SK-N-SH (cell line): ENCODE data around the gene SLC17A5. TPM values are rescaled to one million over a fixed set of nuclear protein-coding genes. Genes with fewer than 3 reads are reported as not detected.
A peak's percentile ranks its signal among the peaks of the same experiment; 100 is the strongest.

Source experiments
- CTCF ChIA-PET: fragments of 300-600, 350-600 bp; formaldehyde crosslinking; extraction: SDS; loops from one replicate; lab custom pipeline; 2021; lab: Yijun Ruan, JAX
- POLR2A ChIA-PET: fragments of 350-600 bp; sonication (Branson Sonifier 250); formaldehyde crosslinking; extraction: SDS; loops from one replicate; lab custom pipeline; 2020; ENCODE audit warnings: antibody characterized with exemption, inconsistent platforms; lab: Yijun Ruan, JAX
- DNase-seq: peaks from one replicate; pipeline ENCODE4 v3.0.0; 2012
- H2AFZ ChIP-seq: fragments of 200-600 bp; sonication (generic); 2 replicates; pipeline ENCODE4 v1.8.1; 2016; ENCODE audit warnings: antibody characterized with exemption, mild to moderate bottlenecking, low read depth
- H3F3A ChIP-seq: fragments of 200-600 bp; sonication (generic); replicated peaks from 2 replicates; pipeline ENCODE3; 2016; ENCODE audit warnings: antibody characterized with exemption, mild to moderate bottlenecking; ENCODE audit not compliant: insufficient read depth
- H3K27ac ChIP-seq, 2 experiments: fragments of 200-500 bp in 1 of 2; fragments of 200-600 bp in 1 of 2; sonication (Bioruptor generic) in 1 of 2; sonication (generic), shearing (Covaris generic) in 1 of 2; 2 replicates each; pipeline versions ENCODE4 v1.5.1 to v1.6.1; 2014 to 2016; ENCODE audit warnings: low read depth in 2 of 2, inconsistent platforms in 1 of 2, low read length in 1 of 2, mild to moderate bottlenecking in 1 of 2, mixed read lengths in 1 of 2
- H3K27me3 ChIP-seq: fragments of 200-600 bp; sonication (generic), shearing (Covaris generic); 2 replicates; pipeline ENCODE4 v1.6.1; 2016; ENCODE audit warnings: mixed run types; ENCODE audit not compliant: insufficient read depth
- H3K36me3 ChIP-seq, 2 experiments: fragments of 200-500 bp in 1 of 2; fragments of 200-600 bp in 1 of 2; sonication (Bioruptor generic) in 1 of 2; sonication (generic) in 1 of 2; replicated peaks in 1 of 2; 2 replicates each; pipeline versions ENCODE3 to v1.5.1; 2014 to 2016; ENCODE audit warnings: low read length in 1 of 2, mild to moderate bottlenecking in 1 of 2; ENCODE audit not compliant: insufficient read depth in 2 of 2, control insufficient read depth in 1 of 2
- H3K4me1 ChIP-seq, 2 experiments: fragments of 200-500 bp in 1 of 2; fragments of 200-600 bp in 1 of 2; sonication (Bioruptor generic) in 1 of 2; sonication (generic), shearing (Covaris generic) in 1 of 2; 2 replicates each; pipeline versions ENCODE4 v1.5.1 to v1.6.1; 2014 to 2016; ENCODE audit warnings: low read depth in 1 of 2, low read length in 1 of 2, mixed run types in 1 of 2; ENCODE audit not compliant: insufficient read depth in 2 of 2, control insufficient read depth in 1 of 2
- H3K4me2 ChIP-seq: fragments of 200-600 bp; sonication (generic), shearing (Covaris generic); 2 replicates; pipeline ENCODE4 v1.6.1; 2017; ENCODE audit warnings: mixed run types
- H3K4me3 ChIP-seq, 2 experiments: fragments of 200-500 bp in 1 of 2; fragments of 200-600 bp in 1 of 2; sonication (Bioruptor generic) in 1 of 2; sonication (generic), shearing (Covaris generic) in 1 of 2; 2 replicates each; pipeline versions ENCODE4 v1.5.1 to v1.8.1; 2014 to 2016; ENCODE audit warnings: low read depth in 2 of 2, inconsistent platforms in 1 of 2, low read length in 1 of 2, mild to moderate bottlenecking in 1 of 2, mixed read lengths in 1 of 2, moderate library complexity in 1 of 2
- H3K79me2 ChIP-seq: fragments of 200-600 bp; sonication (generic); 2 replicates; pipeline ENCODE4 v1.8.1; 2017; ENCODE audit warnings: mild to moderate bottlenecking; ENCODE audit not compliant: insufficient read depth
- H3K9ac ChIP-seq: fragments of 200-600 bp; sonication (generic); 2 replicates; pipeline ENCODE4 v1.6.1; 2017; ENCODE audit warnings: mixed run types
- H3K9me2 ChIP-seq: fragments of 200-600 bp; sonication (generic); 2 replicates; pipeline ENCODE4 v1.6.1; 2017; ENCODE audit warnings: mixed run types
- H3K9me3 ChIP-seq: fragments of 200-600 bp; sonication (generic); 2 replicates; pipeline ENCODE4 v1.6.1; 2017; ENCODE audit warnings: mixed run types, mild to moderate bottlenecking, moderate library complexity
- H4K20me1 ChIP-seq: fragments of 200-600 bp; sonication (generic); 2 replicates; pipeline ENCODE4 v1.6.1; 2017; ENCODE audit warnings: mild to moderate bottlenecking, mixed run types; ENCODE audit not compliant: insufficient read depth
- CHD2 ChIP-seq: fragments of 150-350 bp; IDR thresholded peaks from 2 replicates; pipeline ENCODE4 v1.6.1; 2018; ENCODE audit warnings: low read length; ENCODE audit not compliant: partially characterized antibody
- ELF1 ChIP-seq: IDR thresholded peaks from 2 replicates; pipeline ENCODE4 v1.4.0; 2012
- EP300 ChIP-seq, 2 experiments: IDR thresholded peaks; 2 replicates each; pipeline versions ENCODE4 v1.4.0 to v1.6.1; 2012; ENCODE audit warnings: borderline replicate concordance in 1 of 2, low read depth in 1 of 2, low read length in 1 of 2
- EZH2phosphoT487 ChIP-seq: fragments of 200-600 bp; sonication (generic); IDR thresholded peaks from 2 replicates; pipeline ENCODE4 v1.6.1; 2017; ENCODE audit warnings: low read depth, mixed run types, mild to moderate bottlenecking, antibody characterized with exemption, moderate library complexity, borderline replicate concordance
- FOXJ3 ChIP-seq: sonication (generic); formaldehyde crosslinking; IDR thresholded peaks from 2 replicates; pipeline ENCODE4 v1.5.1; 2020; ENCODE audit warnings: mild to moderate bottlenecking, missing genetic modification reagents
- FOXM1 ChIP-seq: IDR thresholded peaks from 2 replicates; pipeline ENCODE4 v1.4.0; 2012; ENCODE audit warnings: low read depth, mild to moderate bottlenecking
- GATA2 ChIP-seq: sonication (generic); formaldehyde crosslinking; IDR thresholded peaks from 2 replicates; pipeline ENCODE4 v1.5.0; 2020; ENCODE audit warnings: mild to moderate bottlenecking, missing genetic modification reagents
- NFIC ChIP-seq: IDR thresholded peaks from 2 replicates; pipeline ENCODE4 v1.4.0; 2012; ENCODE audit warnings: borderline replicate concordance
- NRF1 ChIP-seq: IDR thresholded peaks from 2 replicates; pipeline ENCODE4 v1.6.1; 2012; ENCODE audit warnings: low read depth, mild to moderate bottlenecking, low read length
- RAD21 ChIP-seq: IDR thresholded peaks from 2 replicates; pipeline ENCODE4 v1.6.1; 2012; ENCODE audit warnings: mild to moderate bottlenecking, low read length
- RCOR1 ChIP-seq: fragments of 150-350 bp; IDR thresholded peaks from 2 replicates; pipeline ENCODE4 v1.6.1; 2017; ENCODE audit warnings: antibody characterized with exemption, low read length
- RFX5 ChIP-seq: IDR thresholded peaks from 2 replicates; pipeline ENCODE4 v1.6.1; 2012; ENCODE audit warnings: mild to moderate bottlenecking, improper control_type of control experiment, low read length
- TAF1 ChIP-seq: IDR thresholded peaks from 2 replicates; pipeline ENCODE4 v1.6.1; 2012; ENCODE audit warnings: low read depth, mild to moderate bottlenecking, low read length, moderate library complexity, borderline replicate concordance
- WGBS: methylation state at CpG from one replicate; pipeline ENCODE4 v1.1.6; 2017; ENCODE audit warnings: low lambda C conversion rate; 5-methylcytosine and 5-hydroxymethylcytosine counted together
- polyA plus RNA-seq, 3 experiments: library from polyadenylated mRNA; depleted of rRNA; stranded (reverse); fragments of >200 nt; gene quantifications; 2 replicates each; pipeline ENCODE4 v1.2.3, GENCODE V29; 2012
- TF ChIP-seq, protein P1 (sequence below): IDR thresholded peaks from 2 replicates; pipeline ENCODE4 v1.6.1; 2012; ENCODE audit warnings: mild to moderate bottlenecking, low read depth, low read length, moderate library complexity
- TF ChIP-seq, protein P2 (sequence below): IDR thresholded peaks from 2 replicates; pipeline ENCODE4 v1.4.0; 2012; ENCODE audit warnings: low read depth, borderline replicate concordance
- TF ChIP-seq, protein P3 (sequence below): IDR thresholded peaks from 2 replicates; pipeline ENCODE4; 2012

SLC17A5 gene
- polyA plus RNA-seq, 1 of the 3 experiments (the other 2 are of a cell fraction), result 9.2 TPM

GRCh38 chr6:73653571-73654424 lies at the start of gene SLC17A5 (continued):
- TF ChIP-seq, protein P1, sequence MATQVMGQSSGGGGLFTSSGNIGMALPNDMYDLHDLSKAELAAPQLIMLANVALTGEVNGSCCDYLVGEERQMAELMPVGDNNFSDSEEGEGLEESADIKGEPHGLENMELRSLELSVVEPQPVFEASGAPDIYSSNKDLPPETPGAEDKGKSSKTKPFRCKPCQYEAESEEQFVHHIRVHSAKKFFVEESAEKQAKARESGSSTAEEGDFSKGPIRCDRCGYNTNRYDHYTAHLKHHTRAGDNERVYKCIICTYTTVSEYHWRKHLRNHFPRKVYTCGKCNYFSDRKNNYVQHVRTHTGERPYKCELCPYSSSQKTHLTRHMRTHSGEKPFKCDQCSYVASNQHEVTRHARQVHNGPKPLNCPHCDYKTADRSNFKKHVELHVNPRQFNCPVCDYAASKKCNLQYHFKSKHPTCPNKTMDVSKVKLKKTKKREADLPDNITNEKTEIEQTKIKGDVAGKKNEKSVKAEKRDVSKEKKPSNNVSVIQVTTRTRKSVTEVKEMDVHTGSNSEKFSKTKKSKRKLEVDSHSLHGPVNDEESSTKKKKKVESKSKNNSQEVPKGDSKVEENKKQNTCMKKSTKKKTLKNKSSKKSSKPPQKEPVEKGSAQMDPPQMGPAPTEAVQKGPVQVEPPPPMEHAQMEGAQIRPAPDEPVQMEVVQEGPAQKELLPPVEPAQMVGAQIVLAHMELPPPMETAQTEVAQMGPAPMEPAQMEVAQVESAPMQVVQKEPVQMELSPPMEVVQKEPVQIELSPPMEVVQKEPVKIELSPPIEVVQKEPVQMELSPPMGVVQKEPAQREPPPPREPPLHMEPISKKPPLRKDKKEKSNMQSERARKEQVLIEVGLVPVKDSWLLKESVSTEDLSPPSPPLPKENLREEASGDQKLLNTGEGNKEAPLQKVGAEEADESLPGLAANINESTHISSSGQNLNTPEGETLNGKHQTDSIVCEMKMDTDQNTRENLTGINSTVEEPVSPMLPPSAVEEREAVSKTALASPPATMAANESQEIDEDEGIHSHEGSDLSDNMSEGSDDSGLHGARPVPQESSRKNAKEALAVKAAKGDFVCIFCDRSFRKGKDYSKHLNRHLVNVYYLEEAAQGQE, result no peak
- TF ChIP-seq RFX5 (no peak; the same call in 1 of the 2 replicates), FOXJ3 (no peak), FOXM1 (no peak), RAD21 (no peak), NFIC (no peak), GATA2 (CRISPR knock-in tag) (no peak), CHD2 (peak; percentile 80), EZH2phosphoT487 (no peak), RCOR1 (no peak), NRF1 (peak; percentile 42; the same call in 1 of the 2 replicates), TAF1 (no peak; the same call in 1 of the 2 replicates)
- TF ChIP-seq, protein P2, sequence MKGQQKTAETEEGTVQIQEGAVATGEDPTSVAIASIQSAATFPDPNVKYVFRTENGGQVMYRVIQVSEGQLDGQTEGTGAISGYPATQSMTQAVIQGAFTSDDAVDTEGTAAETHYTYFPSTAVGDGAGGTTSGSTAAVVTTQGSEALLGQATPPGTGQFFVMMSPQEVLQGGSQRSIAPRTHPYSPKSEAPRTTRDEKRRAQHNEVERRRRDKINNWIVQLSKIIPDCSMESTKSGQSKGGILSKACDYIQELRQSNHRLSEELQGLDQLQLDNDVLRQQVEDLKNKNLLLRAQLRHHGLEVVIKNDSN, result no peak

DNA sequence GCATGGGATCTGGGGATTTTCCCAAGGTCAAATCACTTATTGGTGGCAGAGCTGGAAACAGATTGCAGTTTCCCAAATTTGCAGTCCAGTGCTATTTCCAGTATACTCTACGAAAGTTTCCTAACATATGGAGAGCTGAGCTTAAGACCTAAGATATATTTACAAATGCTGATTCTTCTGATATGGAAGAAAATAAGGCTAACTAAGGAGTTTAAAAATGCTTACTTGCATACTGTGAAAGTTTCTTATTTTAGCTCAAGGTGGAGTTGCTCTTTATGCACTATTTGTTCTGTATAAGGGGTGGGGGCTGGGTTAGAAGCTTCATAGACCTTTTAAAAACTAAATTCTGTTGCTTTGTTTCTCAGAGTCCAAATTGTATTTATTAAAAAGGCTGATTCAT lies 49.7 kb upstream of the SLC17A5 start:
- TF ChIP-seq CHD2, result no peak
- TF ChIP-seq, protein P3, sequence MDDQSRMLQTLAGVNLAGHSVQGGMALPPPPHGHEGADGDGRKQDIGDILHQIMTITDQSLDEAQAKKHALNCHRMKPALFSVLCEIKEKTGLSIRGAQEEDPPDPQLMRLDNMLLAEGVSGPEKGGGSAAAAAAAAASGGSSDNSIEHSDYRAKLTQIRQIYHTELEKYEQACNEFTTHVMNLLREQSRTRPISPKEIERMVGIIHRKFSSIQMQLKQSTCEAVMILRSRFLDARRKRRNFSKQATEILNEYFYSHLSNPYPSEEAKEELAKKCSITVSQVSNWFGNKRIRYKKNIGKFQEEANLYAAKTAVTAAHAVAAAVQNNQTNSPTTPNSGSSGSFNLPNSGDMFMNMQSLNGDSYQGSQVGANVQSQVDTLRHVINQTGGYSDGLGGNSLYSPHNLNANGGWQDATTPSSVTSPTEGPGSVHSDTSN, result no peak
- no peak for TF ChIP-seq EP300 (IDR thresholded peaks at IDR 0.05; ENCODE audit: borderline replicate concordance in 1 of 2, low read depth in 1 of 2, low read length in 1 of 2)
- no peak for TF ChIP-seq ELF1
- TF ChIP-seq RAD21, result no peak
- no peak for TF ChIP-seq GATA2 (CRISPR knock-in tag)
- TF ChIP-seq, protein P2, result no peak
- WGBS, result 47% methylated on average over 1 of the region's 1 CpG
- peaks cover 37% of the 10 kb centered on the region for H3K79me2 ChIP-seq

More for the DNA sequence above, 49.7 kb upstream of the SLC17A5 start:
- Histone ChIP-seq H3K9me3 (no peaks in the 10 kb centered on the region), H3K27me3 (no peaks in the 10 kb centered on the region), H2AFZ (peak overlapping the region; percentile 25; the same call in 1 of the 2 replicates), H3K36me3 (peaks cover 0 to 15% of the 10 kb centered on the region in 2 experiments), H3K4me1 (peaks cover 0 to 22% of the 10 kb centered on the region in 2 experiments; a peak in 2 of 4 replicates), H3K4me3 (peak overlapping the region in 1 of 2 experiments; percentile 37; a peak in 1 of 4 replicates), H3K9me2 (no peaks in the 10 kb centered on the region), H3K4me2 (peak overlapping the region; percentile 66), H4K20me1 (no peaks in the 10 kb centered on the region), H3K27ac (peak overlapping the region; percentile 78 to 95; a peak in 3 of 4 replicates), H3F3A (peaks cover 28% of the 10 kb centered on the region), H3K9ac (peak overlapping the region; percentile 48; the same call in 1 of the 2 replicates)
- POLR2A ChIA-PET, result no interaction called here
- no peak for DNase-seq
- CTCF ChIA-PET, result interaction anchor here (1.1 to 1.6 kb wide), 3 partner anchors 9 to 30 kb away, joined by 3 to 6 read pairs (median 5); no protein-coding TSS in a partner anchor
